Renal pelvis (tissue), 4 donors: Measurements from ENCODE around the gene GARS1. TPM values are rescaled to one million over a fixed set of nuclear protein-coding genes. Genes with fewer than 3 reads are reported as not detected.
"Not testable (repeated sequence)": the region's sequence is repeated elsewhere in the genome, so short reads cannot be mapped to it uniquely, and the experiment has no call there.

Source experiments
- DNase-seq: peaks from one replicate; pipeline ENCODE4 v3.0.0-alpha.2; 2013
- polyA plus RNA-seq, 3 donors: library from polyadenylated mRNA; unstranded; fragments of 120-200 nt; gene quantifications; one replicate each; pipeline ENCODE4 v1.2.1, GENCODE V29; 2013; ENCODE audit not compliant: insufficient read length in 3 of 3

GARS1 gene
- polyA plus RNA-seq, 3 donors = 81.7 to 102 (median 93.7) TPM

- DNase-seq = no peak
These were observed 19.0 kb downstream of the GARS1 start for GRCh38 chr7:30613366-30614325.

- DNase-seq = no peak
These were observed 21.6 kb downstream of the GARS1 start for GRCh38 chr7:30616318-30616717.

DNA sequence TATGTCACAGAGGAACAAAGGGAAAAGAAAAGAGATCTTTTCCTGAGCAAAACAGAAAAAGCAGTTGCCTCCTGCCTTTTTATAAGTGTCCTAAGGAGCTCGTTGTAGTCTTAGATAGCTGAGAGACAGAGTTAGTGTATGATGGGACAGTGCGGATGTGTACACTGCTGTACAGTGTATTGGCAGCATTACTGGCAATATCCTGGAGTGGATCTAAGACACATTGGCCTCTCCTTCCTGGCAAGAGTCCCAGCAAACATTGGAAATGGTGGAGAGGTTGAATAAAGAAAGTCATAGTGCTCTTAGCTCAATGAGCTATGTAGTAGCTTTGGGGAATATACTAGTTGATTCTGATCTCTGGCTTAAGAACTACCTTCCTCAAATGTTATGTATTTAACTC lies 22.7 kb downstream of the GARS1 start:
- DNase-seq = no peak

- DNase-seq = no peak
These were observed 23.5 kb downstream of the GARS1 start for GRCh38 chr7:30618080-30618676.

GRCh38 chr7:30618961-30619360 lies 24.3 kb downstream of the GARS1 start:
- no peak for DNase-seq

DNA sequence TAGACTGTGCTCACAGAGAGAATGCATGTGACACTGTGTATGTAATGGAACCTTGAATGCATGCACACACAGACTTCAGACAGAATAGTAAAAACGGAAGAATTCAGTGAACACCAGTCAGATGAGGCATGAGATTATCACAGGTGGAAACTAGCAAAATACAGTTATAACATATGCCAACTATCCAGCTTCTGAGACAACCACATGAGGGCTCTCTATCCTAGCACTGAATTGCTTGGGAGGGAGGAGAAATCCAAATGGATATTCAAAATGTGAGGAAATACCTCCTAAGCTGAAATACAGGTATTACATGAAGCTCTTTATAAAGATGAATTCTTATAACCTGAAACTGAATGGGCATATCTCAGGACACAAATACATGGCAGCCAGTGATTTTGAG lies 30.6 kb downstream of the GARS1 start:
- no peak for DNase-seq

- DNase-seq = no peak
These were observed 32.3 kb downstream of the GARS1 start for GRCh38 chr7:30627026-30627425.

- DNase-seq = no peak
These were observed 36.3 kb downstream of the GARS1 start for GRCh38 chr7:30630986-30631385.

DNA sequence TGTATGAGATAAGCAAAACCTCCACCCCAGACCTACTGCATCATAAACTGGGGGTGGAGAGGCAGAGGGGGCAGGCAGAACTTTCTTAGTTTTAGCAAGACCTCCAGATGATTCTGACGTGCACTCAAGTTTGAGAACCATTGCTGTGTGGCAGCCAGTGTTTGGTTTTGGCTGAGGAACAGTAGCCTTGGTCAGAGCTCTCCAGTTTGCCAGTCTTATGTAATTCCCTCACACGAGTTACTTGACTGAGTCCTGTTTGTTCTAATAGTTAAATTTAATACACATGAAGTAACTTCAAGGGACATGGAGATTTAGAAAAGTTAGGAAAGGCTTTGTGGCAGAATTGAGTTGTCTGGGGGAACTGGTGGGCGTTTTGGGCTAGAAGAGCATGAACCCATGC lies 38.5 kb downstream of the GARS1 start:
- no peak for DNase-seq

DNA sequence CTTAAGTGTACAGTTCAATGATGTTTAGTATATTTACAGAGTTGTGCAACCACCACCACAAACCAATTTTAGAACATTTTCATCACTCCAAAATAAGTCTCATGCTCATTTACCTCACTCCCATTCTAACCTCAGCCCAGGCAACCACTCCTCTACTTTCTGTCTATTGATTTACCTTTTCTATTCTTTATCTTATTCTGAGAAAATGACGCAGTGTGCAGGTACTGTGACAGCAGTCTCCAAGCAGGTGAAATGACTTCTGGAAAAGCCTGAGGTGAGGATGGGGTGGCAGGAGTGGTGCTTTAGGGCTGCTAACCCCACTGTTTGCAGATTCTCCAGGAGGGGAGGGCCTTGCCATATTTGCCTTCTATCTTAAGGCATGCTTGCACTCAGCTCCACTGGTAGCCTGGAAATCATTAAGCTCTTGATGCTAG lies 39.5 kb downstream of the GARS1 start:
- DNase-seq = no peak

- DNase-seq = no peak
These were observed 40.0 kb downstream of the GARS1 start for GRCh38 chr7:30634634-30635201.

DNA sequence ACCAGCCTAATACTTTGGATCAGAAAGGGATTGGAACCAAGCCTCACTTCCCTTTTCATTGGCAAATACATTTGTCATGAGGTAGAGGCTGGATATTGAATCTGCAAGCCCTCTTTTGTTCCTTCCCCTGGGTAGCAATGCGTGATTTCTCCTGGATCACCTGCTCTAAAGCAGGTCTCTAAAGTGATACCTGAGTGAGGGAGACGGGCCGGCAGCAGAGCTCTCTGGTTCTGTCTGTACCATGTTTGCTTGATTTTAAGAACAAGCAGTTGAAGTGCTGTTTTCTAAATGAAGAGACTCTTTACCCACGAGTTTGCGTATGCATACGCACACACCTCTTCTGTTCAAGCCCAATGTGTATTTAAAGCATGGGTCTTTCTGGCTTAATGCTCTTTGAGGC lies 41.1 kb downstream of the GARS1 start:
- DNase-seq = no peak

DNA sequence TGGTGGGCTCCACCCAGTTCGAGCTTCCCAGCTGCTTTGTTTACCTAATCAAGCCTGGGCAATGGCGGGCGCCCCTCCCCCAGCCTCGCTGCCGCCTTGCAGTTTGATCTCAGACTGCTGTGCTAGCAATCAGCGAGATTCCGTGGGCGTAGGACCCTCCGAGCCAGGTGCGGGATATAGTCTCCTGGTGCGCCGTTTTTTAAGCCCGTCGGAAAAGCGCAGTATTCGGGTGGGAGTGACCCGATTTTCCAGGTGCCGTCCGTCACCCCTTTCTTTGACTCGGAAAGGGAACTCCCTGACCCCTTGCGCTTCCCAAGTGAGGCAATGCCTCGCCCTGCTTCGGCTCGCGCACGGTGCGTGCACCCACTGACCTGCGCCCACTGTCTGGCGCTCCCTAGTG lies 47.6 kb downstream of the GARS1 start:
- not testable (repeated sequence) for DNase-seq

GRCh38 chr7:30642789-30643188 lies 48.1 kb downstream of the GARS1 start:
- no peak for DNase-seq

GRCh38 chr7:30644286-30644955 lies 49.7 kb downstream of the GARS1 start:
- DNase-seq = no peak

DNA sequence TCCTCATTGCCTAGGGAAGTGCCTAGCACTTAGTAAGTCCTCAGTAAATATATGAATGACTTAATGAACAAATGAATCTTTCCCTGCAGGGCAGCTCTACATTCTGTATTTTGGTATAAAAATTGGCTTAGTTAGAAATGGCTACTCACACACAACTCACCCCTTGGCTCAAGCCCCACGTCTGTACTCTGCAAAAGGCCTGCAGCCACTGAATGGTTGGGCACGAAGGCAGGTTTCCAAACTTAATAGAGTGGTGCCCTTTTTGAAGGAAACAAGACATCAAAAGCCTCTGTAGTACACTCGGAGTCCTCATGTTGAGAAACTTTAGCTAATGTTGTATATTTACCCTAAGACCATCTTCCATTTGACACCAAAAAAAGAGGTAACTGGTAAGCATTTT lies 51.0 kb downstream of the GARS1 start:
- no peak for DNase-seq

GRCh38 chr7:30646154-30646553 lies 51.5 kb downstream of the GARS1 start:
- DNase-seq = no peak

- no peak for DNase-seq
These were observed 53.1 kb downstream of the GARS1 start for GRCh38 chr7:30647589-30648364.

GRCh38 chr7:30648744-30649540 lies 54.3 kb downstream of the GARS1 start:
- DNase-seq = no peak

DNA sequence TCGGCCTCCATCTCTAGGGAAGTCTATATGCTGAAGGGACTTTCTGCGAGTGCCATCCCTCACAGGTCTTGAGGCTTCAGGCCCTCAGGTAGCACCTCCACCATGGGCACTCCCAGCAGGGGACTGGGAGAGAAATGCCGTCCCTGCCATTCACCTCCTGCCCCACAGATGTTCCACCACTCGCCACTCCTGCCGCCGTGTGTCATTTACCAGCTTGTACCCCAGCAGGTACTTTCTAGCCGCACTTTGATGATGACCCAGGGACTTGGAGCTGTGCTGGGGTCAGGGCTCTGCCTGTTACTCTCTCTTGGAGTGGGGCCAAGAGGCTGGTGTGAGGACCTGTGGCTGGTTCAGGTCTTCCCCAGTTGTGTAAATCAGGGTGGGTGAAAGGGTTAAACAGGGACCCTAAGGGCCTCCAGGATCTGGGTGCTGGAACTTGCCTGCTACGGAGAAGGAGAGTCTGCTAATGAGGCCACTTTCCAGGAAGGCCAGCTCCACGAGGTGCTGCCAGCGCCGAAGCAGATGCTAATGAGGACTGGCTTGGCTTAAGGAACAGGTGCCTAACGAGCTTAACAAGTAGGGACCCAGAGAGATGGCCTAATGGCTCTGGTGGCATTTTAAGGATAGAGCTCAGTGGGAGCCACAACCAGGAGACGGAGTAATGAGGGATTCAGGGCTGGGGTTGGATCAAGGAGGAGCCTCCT lies 55.2 kb downstream of the GARS1 start:
- no peak for DNase-seq
